Stimulated activated naive B cell treated with anti-CD40 and anti-IgM and Interleukin-4, amounts not matched to agents 10 μg/mL and 1 μg/mL and 100 μg/mL, for 72 hours (primary cell): Measurements from ENCODE around the gene GNA14.
"Not testable (repeated sequence)": the region's sequence is repeated elsewhere in the genome, so short reads cannot be mapped to it uniquely, and the experiment has no call there.

Source experiments
- ATAC-seq, 2 donors: fragments of 150-1000 bp; cut with Tn5 transposase; replicated peaks; 2 replicates each; pipeline ENCODE4 v1.10.0; 2021; ENCODE audit warnings: moderate library complexity in 1 of 2
- DNase-seq: peaks from one replicate; pipeline ENCODE4 v3.0.0; 2021
- H3K27ac Mint-ChIP-seq: one replicate; pipeline ENCODE4 v1.8.0; 2022; ENCODE audit warnings: mild to moderate bottlenecking, mixed read lengths
- H3K27me3 Mint-ChIP-seq, 2 donors: one replicate each; pipeline ENCODE4 v1.8.0; 2022; ENCODE audit warnings: mixed read lengths in 2 of 2
- H3K36me3 Mint-ChIP-seq, 2 donors: one replicate each; pipeline ENCODE4 v1.8.0; 2022; ENCODE audit warnings: mixed read lengths in 2 of 2, mild to moderate bottlenecking in 1 of 2
- H3K4me1 Mint-ChIP-seq, 2 donors: one replicate each; pipeline ENCODE4 v1.8.0; 2022; ENCODE audit warnings: mixed read lengths in 2 of 2, mild to moderate bottlenecking in 1 of 2
- H3K4me3 Mint-ChIP-seq, 2 donors: one replicate each; pipeline ENCODE4 v1.8.0; 2022; ENCODE audit warnings: mild to moderate bottlenecking in 2 of 2, mixed read lengths in 2 of 2, moderate library complexity in 1 of 2
- H3K9me3 Mint-ChIP-seq, 2 donors: one replicate each; pipeline ENCODE4 v1.8.0; 2022; ENCODE audit warnings: mixed read lengths in 2 of 2, mild to moderate bottlenecking in 1 of 2

Gene GNA14

DNA sequence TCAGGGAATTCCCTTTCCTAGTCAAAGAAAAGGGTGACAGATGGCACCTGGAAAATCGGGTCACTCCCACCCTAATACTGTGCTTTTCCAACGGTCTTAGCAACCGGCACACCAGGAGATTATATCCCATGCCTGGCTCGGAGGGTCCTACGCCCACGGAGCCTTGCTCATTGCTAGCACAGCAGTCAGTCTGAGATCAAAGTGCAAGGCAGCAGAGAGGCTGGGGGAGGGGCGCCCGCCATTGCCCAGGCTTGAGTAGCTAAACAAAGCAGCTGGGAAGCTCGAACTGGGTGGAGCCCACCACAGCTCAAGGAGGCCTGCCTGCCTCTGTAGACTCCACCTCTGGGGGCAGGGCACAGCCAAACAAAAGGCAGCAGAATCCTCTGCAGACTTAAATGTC is 239.6 kb downstream of the GNA14 start:
- H3K4me1 Mint-ChIP-seq, H3K27ac Mint-ChIP-seq, H3K9me3 Mint-ChIP-seq, DNase-seq, H3K4me3 Mint-ChIP-seq, ATAC-seq, H3K27me3 Mint-ChIP-seq: not testable (repeated sequence)
- H3K36me3 Mint-ChIP-seq, result peaks cover 34 to 48% of the 10 kb centered on the region in 2 donors

DNA sequence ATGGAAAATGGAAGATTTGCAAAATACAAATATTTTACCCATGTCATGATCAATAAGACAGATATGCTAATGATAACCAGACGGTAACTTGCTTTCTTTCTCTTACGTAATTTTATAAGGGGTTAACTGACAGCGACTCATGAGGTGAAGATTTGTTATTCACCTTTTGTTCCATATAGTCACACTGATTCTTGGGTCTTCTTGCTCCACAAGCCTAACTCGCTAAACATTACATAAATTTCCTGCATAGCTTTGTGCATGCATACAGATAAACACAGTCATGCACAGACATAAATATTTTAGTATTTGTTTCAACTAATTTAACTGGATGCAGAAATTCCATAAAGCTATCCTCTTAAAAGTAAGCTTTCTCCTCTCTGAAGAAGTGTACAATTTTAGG is 244.9 kb downstream of the GNA14 start:
- H3K27me3 Mint-ChIP-seq, result no peaks in the 10 kb centered on the region
- no peak overlapping the region for H3K27ac Mint-ChIP-seq
- peaks cover 4% of the 10 kb centered on the region in 2 donors for H3K9me3 Mint-ChIP-seq
- H3K4me1 Mint-ChIP-seq, result no peaks in the 10 kb centered on the region
- ATAC-seq (no peak), DNase-seq (no peak)
- no peak overlapping the region for H3K4me3 Mint-ChIP-seq
- H3K36me3 Mint-ChIP-seq, result peaks cover 20 to 30% of the 10 kb centered on the region in 2 donors

DNA sequence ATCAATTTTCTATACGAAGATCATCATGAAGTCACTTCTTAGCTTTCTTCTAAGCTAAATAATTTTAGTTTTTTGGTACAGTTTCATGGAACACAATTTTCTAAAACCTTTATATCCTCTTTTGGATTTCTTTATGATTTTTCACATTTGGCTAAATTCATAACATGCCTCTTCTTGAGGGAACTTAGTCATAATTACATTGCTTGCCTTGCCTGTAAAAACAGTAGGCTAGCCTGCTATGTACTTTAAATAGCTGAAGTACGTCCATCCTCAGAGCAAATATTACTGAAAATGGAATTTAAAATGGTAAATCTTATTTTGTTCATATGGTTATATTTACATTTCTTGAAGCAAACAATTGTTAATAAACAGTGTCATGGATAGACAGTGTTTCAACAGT is 245.8 kb downstream of the GNA14 start:
- no peak overlapping the region for H3K4me3 Mint-ChIP-seq
- ATAC-seq, result no peak
- no peaks in the 10 kb centered on the region for H3K4me1 Mint-ChIP-seq
- H3K36me3 Mint-ChIP-seq, result peaks cover 14 to 23% of the 10 kb centered on the region in 2 donors
- DNase-seq, result no peak
- no peaks in the 10 kb centered on the region for H3K27me3 Mint-ChIP-seq
- H3K27ac Mint-ChIP-seq, result no peak overlapping the region
- H3K9me3 Mint-ChIP-seq, result no peaks in the 10 kb centered on the region

DNA sequence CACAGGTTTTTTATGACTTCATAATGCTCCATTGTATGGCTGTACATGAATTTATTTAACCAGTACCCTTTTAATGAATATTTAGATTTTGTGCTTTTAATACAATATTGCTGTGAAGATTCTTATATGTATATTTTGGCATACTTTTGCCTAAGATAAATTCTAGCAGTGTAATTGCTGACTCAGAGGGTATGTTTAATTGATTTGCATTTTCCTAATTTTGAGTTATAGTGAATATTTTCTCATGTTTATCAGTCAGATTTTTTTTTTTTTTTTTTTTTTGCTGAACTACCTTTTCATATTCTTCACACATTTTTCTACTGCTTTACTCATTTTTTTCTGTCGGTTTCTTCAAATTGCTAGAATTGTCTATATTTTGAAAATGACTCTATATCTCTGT is 248.2 kb downstream of the GNA14 start:
- ATAC-seq, result no peak
- Mint-ChIP-seq H3K4me3 (no peak overlapping the region), H3K27ac (no peak overlapping the region)

DNA sequence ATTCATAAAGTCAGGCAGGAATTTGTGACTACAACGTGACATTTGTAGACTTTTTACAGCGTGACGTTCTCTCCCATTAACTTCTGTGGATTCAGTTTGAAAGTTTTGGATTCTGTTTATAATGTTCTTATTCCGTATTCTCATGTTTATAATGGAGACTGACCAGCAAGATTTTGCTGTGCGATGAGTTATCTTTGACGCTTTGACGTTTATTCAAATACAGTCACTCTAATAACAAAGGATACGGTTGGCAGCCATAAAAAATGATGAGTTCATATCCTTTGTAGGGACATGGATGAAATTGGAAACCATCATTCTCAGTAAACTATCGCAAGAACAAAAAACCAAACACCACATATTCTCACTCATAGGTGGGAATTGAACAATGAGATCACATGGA is 249.5 kb downstream of the GNA14 start:
- DNase-seq, ATAC-seq, H3K27ac Mint-ChIP-seq, H3K9me3 Mint-ChIP-seq, H3K36me3 Mint-ChIP-seq, H3K27me3 Mint-ChIP-seq, H3K4me1 Mint-ChIP-seq, H3K4me3 Mint-ChIP-seq: not testable (repeated sequence)

More for the DNA sequence above, 248.2 kb downstream of the GNA14 start:
- DNase-seq, result no peak
- H3K36me3 Mint-ChIP-seq, result peaks cover 7% of the 10 kb centered on the region in 2 donors
- no peaks in the 10 kb centered on the region for H3K4me1 Mint-ChIP-seq
- no peaks in the 10 kb centered on the region for H3K27me3 Mint-ChIP-seq
- H3K9me3 Mint-ChIP-seq, result no peaks in the 10 kb centered on the region

DNA sequence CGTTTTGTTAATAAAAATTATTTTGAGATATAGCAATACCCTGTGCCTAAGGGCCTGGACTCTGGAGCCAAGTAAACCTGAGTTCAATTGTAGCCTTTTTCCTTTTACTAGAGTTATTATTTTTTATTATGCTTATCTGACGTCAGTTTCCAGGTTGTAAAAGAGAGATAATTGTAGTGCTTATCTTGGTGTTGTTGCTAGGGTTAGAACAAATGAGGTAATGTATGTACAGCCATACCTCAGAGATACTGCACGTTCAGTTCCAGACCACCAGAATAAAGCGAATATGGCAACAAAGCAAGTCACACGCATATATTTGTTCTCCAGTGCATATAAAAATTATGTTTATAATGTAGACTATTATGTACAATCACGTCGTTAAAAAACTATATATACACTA is 255.8 kb downstream of the GNA14 start:
- Mint-ChIP-seq H3K27ac (no peak overlapping the region), H3K9me3 (peaks cover 0 to 1% of the 10 kb centered on the region in 2 donors), H3K27me3 (no peaks in the 10 kb centered on the region), H3K4me1 (no peaks in the 10 kb centered on the region), H3K36me3 (peaks cover 4 to 8% of the 10 kb centered on the region in 2 donors), H3K4me3 (no peak overlapping the region)
- DNase-seq, result no peak
- no peak for ATAC-seq

DNA sequence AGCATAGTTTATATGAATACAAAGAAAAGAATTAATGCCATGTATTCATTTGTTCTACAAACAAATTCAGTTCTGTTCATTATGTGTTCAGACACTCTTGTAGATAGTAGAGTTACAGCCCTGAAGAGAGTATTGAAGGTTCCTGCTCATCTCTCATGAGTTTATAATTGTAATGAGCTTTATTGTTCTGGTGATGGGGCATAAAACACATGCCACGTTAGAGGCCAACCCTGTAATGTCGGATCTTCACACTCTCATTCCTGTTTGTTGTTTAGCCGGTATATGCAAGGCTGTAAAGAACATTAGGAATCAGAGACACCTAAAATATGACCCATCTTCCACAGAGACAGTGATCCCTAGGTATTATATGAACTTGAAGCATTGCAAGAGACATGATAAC is 256.3 kb downstream of the GNA14 start:
- H3K4me3 Mint-ChIP-seq, result no peak overlapping the region
- no peaks in the 10 kb centered on the region for H3K4me1 Mint-ChIP-seq
- no peaks in the 10 kb centered on the region for H3K27me3 Mint-ChIP-seq
- DNase-seq (no peak), ATAC-seq (no peak)
- H3K36me3 Mint-ChIP-seq, result peaks cover 3 to 8% of the 10 kb centered on the region in 2 donors
- H3K27ac Mint-ChIP-seq, result no peak overlapping the region
- H3K9me3 Mint-ChIP-seq, result peaks cover 0 to 1% of the 10 kb centered on the region in 2 donors

DNA sequence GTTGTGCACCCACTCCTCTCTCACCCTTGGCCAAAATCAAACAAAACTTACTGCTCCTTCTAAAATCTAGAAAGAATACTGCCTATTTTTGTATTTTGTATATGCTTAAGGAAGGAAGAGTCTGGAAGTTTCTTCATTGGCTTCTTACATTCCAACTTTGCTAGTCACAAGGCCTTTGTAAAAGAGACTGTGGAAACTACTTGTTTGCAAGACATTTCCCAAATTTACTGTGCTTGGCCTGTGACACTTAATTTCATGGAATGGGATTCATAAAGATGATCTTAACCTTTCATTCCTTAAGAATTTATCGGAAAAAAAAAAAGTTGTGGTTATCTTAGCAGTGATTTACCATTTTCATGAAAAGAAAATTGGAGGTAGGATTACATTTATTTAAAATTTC is 261.9 kb downstream of the GNA14 start:
- H3K36me3 Mint-ChIP-seq, result peaks cover 8 to 13% of the 10 kb centered on the region in 2 donors
- H3K4me3 Mint-ChIP-seq, result no peak overlapping the region
- ATAC-seq (no peak), DNase-seq (no peak)
- H3K9me3 Mint-ChIP-seq, result peaks cover 0 to 1% of the 10 kb centered on the region in 2 donors
- H3K27me3 Mint-ChIP-seq, result no peaks in the 10 kb centered on the region
- no peaks in the 10 kb centered on the region for H3K4me1 Mint-ChIP-seq
- no peak overlapping the region for H3K27ac Mint-ChIP-seq

DNA sequence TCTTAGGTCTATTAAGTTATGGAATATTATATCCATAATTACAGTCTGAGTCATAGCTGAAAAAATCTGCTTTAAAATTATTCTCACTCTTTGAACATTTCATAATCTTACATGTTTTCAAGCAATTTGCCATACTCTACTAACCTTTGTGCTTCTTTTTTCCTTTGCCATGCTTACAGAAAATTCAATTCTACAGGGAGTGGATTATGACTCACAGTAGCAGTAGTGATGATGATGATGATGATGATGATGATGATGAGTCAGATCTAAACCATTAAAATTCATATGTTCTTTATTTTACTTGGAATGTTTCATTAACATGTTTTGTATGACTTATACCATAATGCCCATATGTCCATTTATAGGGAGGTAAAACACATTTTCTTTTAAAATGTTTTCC is 263.7 kb downstream of the GNA14 start:
- no peak overlapping the region for H3K4me3 Mint-ChIP-seq
- H3K36me3 Mint-ChIP-seq, result peaks cover 6 to 9% of the 10 kb centered on the region in 2 donors
- H3K9me3 Mint-ChIP-seq, result no peaks in the 10 kb centered on the region
- H3K27ac Mint-ChIP-seq, result no peak overlapping the region
- no peaks in the 10 kb centered on the region for H3K27me3 Mint-ChIP-seq
- DNase-seq, result no peak
- no peaks in the 10 kb centered on the region for H3K4me1 Mint-ChIP-seq
- no peak for ATAC-seq

DNA sequence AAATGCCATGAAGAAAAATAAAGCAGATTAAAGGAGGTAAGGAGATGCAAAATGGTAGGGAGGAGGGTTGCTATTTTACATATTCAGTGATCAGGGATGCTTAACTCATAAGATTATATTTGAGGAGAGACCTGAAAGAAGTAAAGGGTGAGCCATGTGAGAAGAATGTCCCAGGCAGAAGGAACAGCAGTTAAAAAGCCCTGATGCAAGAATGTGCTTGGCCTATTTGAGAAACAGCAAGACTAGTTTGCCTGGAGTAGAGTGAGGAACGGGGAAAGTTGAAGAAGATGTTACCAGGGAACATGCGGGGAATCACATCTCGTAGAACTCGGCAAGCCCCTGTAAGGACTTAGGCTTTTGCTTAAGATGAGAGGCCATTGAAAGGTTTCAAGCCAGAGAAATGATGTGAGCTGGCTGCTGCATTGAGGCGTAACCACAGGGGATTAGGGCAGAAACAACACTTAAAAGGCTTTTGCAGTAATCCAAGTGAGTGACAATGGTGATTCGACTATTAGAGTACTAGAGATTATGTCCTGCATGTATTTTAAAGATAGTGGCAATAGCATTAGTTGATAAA is 272.1 kb downstream of the GNA14 start:
- Mint-ChIP-seq H3K27ac (no peak overlapping the region), H3K36me3 (peaks cover 12 to 26% of the 10 kb centered on the region in 2 donors), H3K27me3 (no peaks in the 10 kb centered on the region), H3K4me1 (no peaks in the 10 kb centered on the region), H3K9me3 (peaks cover 2 to 3% of the 10 kb centered on the region in 2 donors), H3K4me3 (no peak overlapping the region)
- DNase-seq, result no peak
- ATAC-seq, result no peak

DNA sequence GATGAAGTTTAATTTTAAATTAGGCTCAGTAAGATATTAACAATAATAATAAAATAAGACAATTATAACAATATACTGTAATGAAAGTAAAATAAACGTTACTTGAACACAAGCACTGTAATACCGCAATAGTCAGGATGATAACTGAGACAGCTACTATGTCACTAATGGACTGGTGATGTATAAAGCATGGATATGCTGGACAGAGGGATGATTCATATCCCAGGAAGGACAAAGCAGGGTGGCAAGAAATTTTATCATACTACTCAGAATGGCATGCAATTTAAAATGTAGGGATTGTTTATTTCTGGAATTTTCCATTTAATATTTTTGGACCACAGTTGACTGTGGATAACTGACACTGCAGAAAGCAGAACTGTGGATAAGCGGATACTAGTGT is 273.9 kb downstream of the GNA14 start:
- ATAC-seq, result no peak
- H3K36me3 Mint-ChIP-seq, result peaks cover 22 to 35% of the 10 kb centered on the region in 2 donors

More for the DNA sequence above, 273.9 kb downstream of the GNA14 start:
- DNase-seq, result no peak
- peaks cover 2 to 7% of the 10 kb centered on the region in 2 donors for H3K9me3 Mint-ChIP-seq
- H3K27me3 Mint-ChIP-seq, result no peaks in the 10 kb centered on the region
- no peaks in the 10 kb centered on the region for H3K4me1 Mint-ChIP-seq
- no peak overlapping the region for H3K27ac Mint-ChIP-seq
- no peak overlapping the region for H3K4me3 Mint-ChIP-seq
